Natural killer cell (primary cell): ENCODE measurements around the gene AGTRAP. TPM values are rescaled to one million over a fixed set of nuclear protein-coding genes. Genes with fewer than 3 reads are reported as not detected.

Source experiments
- ATAC-seq, 3 donors: fragments of 150-1000 bp in 2 of 3; fragments of 200-7000 bp in 1 of 3; cut with Tn5 transposase; 1 replicate in 1 of 3; 2 replicates in 2 of 3; pipeline ENCODE4 v1.10.0; 2021; ENCODE audit warnings: mild to moderate bottlenecking in 2 of 3, moderate library complexity in 2 of 3
- DNase-seq, 2 donors: peaks; one replicate each; pipeline versions ENCODE4 v3.0.0 to v3.0.0-alpha.2; 2013 to 2021; ENCODE audit warnings: mixed read lengths in 1 of 2
- H3K27ac ChIP-seq: one replicate; pipeline ENCODE4 v1.5.1; 2013; ENCODE audit warnings: mild to moderate bottlenecking, low read length
- H3K27me3 ChIP-seq: one replicate; pipeline ENCODE4 v1.6.1; 2013; ENCODE audit warnings: low read length; ENCODE audit not compliant: control insufficient read depth, insufficient read depth
- H3K36me3 ChIP-seq: one replicate; pipeline ENCODE4 v1.6.1; 2013; ENCODE audit warnings: low read length; ENCODE audit not compliant: control insufficient read depth, insufficient read depth
- H3K4me1 ChIP-seq: one replicate; pipeline ENCODE4 v1.6.1; 2013; ENCODE audit warnings: low read length; ENCODE audit not compliant: control insufficient read depth, insufficient read depth
- H3K4me3 ChIP-seq: one replicate; pipeline ENCODE4 v1.5.1; 2013; ENCODE audit warnings: low read length
- H3K9me3 ChIP-seq: one replicate; pipeline ENCODE4 v1.6.1; 2013; ENCODE audit warnings: low read length; ENCODE audit not compliant: control insufficient read depth, insufficient read depth
- H3K27ac Mint-ChIP-seq, 2 donors: one replicate each; pipeline ENCODE4 v1.8.0; 2022; ENCODE audit warnings: mild to moderate bottlenecking in 2 of 2, mixed read lengths in 2 of 2, moderate library complexity in 1 of 2
- H3K27me3 Mint-ChIP-seq, 2 donors: one replicate each; pipeline ENCODE4 v1.8.0; 2022; ENCODE audit warnings: low read depth in 2 of 2, mixed read lengths in 2 of 2
- H3K36me3 Mint-ChIP-seq: one replicate; pipeline ENCODE4 v1.8.0; 2022; ENCODE audit warnings: mixed read lengths
- H3K4me1 Mint-ChIP-seq, 2 donors: one replicate each; pipeline ENCODE4 v1.8.0; 2022; ENCODE audit warnings: mixed read lengths in 2 of 2
- H3K4me3 Mint-ChIP-seq: one replicate; pipeline ENCODE4 v1.8.0; 2022; ENCODE audit warnings: mild to moderate bottlenecking, moderate library complexity, mixed read lengths
- H3K9me3 Mint-ChIP-seq, 2 donors: one replicate each; pipeline ENCODE4 v1.8.0; 2022; ENCODE audit warnings: mixed read lengths in 2 of 2
- WGBS: methylation state at CpG from one replicate; pipeline ENCODE4 v1.1.7; 2013; ENCODE audit warnings: missing lambda C conversion rate; ENCODE audit not compliant: insufficient coverage; 5-methylcytosine and 5-hydroxymethylcytosine counted together
- intact Hi-C: fragments of 100-400 bp; cut with micrococcal nuclease; formaldehyde crosslinking; loops from one replicate; pipeline ENCODE4 v1.14.2; 2022
- total RNA-seq, 4 donors: library from RNA; stranded (reverse); fragments of 120-200 nt in 1 of 4; gene quantifications; one replicate each; pipeline versions ENCODE4 v1.2.3 to v1.2.4, GENCODE V29; 2013 to 2022
- TF ChIP-seq, protein P1 (sequence below): fragments of 200-600 bp; IDR thresholded peaks from one replicate; pipeline ENCODE4 v1.8.0; 2022; ENCODE audit warnings: antibody characterized with exemption

The AGTRAP gene
- total RNA-seq, 3 donors from 2014 or later (not counting 1 experiment from before 2014, with no cell fraction given): 94.6 to 122 (median 104) TPM

- TF ChIP-seq, protein P1, sequence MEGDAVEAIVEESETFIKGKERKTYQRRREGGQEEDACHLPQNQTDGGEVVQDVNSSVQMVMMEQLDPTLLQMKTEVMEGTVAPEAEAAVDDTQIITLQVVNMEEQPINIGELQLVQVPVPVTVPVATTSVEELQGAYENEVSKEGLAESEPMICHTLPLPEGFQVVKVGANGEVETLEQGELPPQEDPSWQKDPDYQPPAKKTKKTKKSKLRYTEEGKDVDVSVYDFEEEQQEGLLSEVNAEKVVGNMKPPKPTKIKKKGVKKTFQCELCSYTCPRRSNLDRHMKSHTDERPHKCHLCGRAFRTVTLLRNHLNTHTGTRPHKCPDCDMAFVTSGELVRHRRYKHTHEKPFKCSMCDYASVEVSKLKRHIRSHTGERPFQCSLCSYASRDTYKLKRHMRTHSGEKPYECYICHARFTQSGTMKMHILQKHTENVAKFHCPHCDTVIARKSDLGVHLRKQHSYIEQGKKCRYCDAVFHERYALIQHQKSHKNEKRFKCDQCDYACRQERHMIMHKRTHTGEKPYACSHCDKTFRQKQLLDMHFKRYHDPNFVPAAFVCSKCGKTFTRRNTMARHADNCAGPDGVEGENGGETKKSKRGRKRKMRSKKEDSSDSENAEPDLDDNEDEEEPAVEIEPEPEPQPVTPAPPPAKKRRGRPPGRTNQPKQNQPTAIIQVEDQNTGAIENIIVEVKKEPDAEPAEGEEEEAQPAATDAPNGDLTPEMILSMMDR: no peak
- Histone ChIP-seq H3K4me3 (no peak overlapping the region), H3K36me3 (no peaks in the 10 kb centered on the region), H3K9me3 (no peaks in the 10 kb centered on the region), H3K27ac (no peak overlapping the region), H3K4me1 (no peaks in the 10 kb centered on the region), H3K27me3 (peaks cover 3% of the 10 kb centered on the region)
- intact Hi-C loops: no loop called here
- no peak for ATAC-seq
- H3K27ac Mint-ChIP-seq: no peak overlapping the region
- no peaks in the 10 kb centered on the region for H3K27me3 Mint-ChIP-seq
- WGBS: 83% methylated on average over 11 of the region's 11 CpGs
- no peak overlapping the region for H3K4me3 Mint-ChIP-seq
- H3K36me3 Mint-ChIP-seq: no peaks in the 10 kb centered on the region
- DNase-seq: no peak
- H3K9me3 Mint-ChIP-seq: no peaks in the 10 kb centered on the region
- H3K4me1 Mint-ChIP-seq: peaks cover 0 to 9% of the 10 kb centered on the region in 2 donors
These were observed 27.2 kb upstream of the AGTRAP start for GRCh38 chr1:11708554-11709350.

DNA sequence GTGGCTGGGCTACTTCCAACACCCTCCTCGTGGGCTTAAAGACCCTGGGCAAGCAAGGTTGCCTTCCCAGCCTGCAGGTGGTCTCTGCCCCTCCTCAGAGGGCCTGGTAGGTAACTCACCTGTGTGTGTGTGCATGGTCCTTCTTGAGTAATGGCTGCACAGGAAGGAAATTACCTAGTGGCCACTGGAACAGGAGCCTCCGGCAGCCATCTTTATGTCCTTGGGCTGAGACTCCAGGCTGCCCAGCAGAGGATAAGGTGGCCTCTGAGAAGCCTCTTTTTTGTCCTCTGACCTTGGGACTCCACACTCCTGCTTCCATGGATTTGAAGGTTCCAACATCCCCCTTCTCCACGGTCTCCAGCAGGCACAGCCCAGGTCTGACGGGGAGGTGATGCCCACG, 24.4 kb upstream of the AGTRAP start:
- Histone ChIP-seq H3K36me3 (no peaks in the 10 kb centered on the region), H3K4me1 (no peaks in the 10 kb centered on the region), H3K4me3 (no peak overlapping the region), H3K27me3 (no peaks in the 10 kb centered on the region), H3K27ac (no peak overlapping the region), H3K9me3 (no peaks in the 10 kb centered on the region)
- H3K9me3 Mint-ChIP-seq: no peaks in the 10 kb centered on the region
- intact Hi-C loops: no loop called here
- no peak overlapping the region for H3K27ac Mint-ChIP-seq
- ATAC-seq (no peak), DNase-seq (no peak)
- H3K4me1 Mint-ChIP-seq: peaks cover 0 to 5% of the 10 kb centered on the region in 2 donors
- 92% methylated on average over 5 of the region's 5 CpGs for WGBS
- TF ChIP-seq, protein P1: no peak
- no peaks in the 10 kb centered on the region for H3K27me3 Mint-ChIP-seq
- no peak overlapping the region for H3K4me3 Mint-ChIP-seq
- no peaks in the 10 kb centered on the region for H3K36me3 Mint-ChIP-seq

- H3K27ac Mint-ChIP-seq: no peak overlapping the region
- 88% methylated on average over 8 of the region's 8 CpGs for WGBS
- Histone ChIP-seq H3K4me1 (no peaks in the 10 kb centered on the region), H3K36me3 (no peaks in the 10 kb centered on the region), H3K27ac (no peak overlapping the region), H3K9me3 (no peaks in the 10 kb centered on the region), H3K27me3 (no peaks in the 10 kb centered on the region), H3K4me3 (no peak overlapping the region)
- no peaks in the 10 kb centered on the region for H3K36me3 Mint-ChIP-seq
- ATAC-seq (no peak), DNase-seq (no peak)
- no peaks in the 10 kb centered on the region for H3K27me3 Mint-ChIP-seq
- no peaks in the 10 kb centered on the region for H3K9me3 Mint-ChIP-seq
- H3K4me1 Mint-ChIP-seq: peaks cover 0 to 5% of the 10 kb centered on the region in 2 donors
- no peak overlapping the region for H3K4me3 Mint-ChIP-seq
- intact Hi-C loops: no loop called here
- TF ChIP-seq, protein P1: no peak
These were observed 23.7 kb upstream of the AGTRAP start for GRCh38 chr1:11712285-11712684.

DNA sequence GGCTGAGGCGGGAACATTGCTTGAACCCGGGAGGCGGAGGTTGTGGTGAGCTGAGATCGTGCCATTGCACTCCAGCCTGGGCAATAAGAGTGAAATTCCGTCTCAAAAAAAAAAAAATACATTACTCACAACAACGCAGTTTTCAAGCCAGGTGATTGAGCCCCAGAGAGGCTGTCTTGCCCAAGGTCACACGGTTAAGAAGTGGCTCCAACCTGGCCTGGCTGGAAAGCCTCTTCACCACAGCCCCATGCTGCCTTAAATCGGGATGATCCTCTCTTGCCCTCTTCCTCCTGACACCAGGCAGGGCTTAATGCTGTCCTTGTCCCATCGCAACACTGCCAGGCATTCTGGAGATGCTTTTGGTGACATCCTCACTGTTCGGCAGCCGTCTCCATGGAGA, 22.8 kb upstream of the AGTRAP start:
- Mint-ChIP-seq H3K4me3 (no peak overlapping the region), H3K4me1 (peaks cover 0 to 5% of the 10 kb centered on the region in 2 donors), H3K27me3 (no peaks in the 10 kb centered on the region), H3K27ac (no peak overlapping the region), H3K36me3 (no peaks in the 10 kb centered on the region), H3K9me3 (no peaks in the 10 kb centered on the region)
- no peaks in the 10 kb centered on the region for H3K4me1 ChIP-seq
- H3K4me3 ChIP-seq: no peak overlapping the region
- intact Hi-C loops: no loop called here
- no peaks in the 10 kb centered on the region for H3K9me3 ChIP-seq
- TF ChIP-seq, protein P1: no peak
- no peak for ATAC-seq
- WGBS: 90% methylated on average over 10 of the region's 11 CpGs
- DNase-seq: no peak
- H3K27ac ChIP-seq: no peak overlapping the region
- H3K27me3 ChIP-seq: no peaks in the 10 kb centered on the region
- H3K36me3 ChIP-seq: no peaks in the 10 kb centered on the region
